Measurements from ENCODE around the gene GARIN5A. TPM values are rescaled to one million over a fixed set of nuclear protein-coding genes. Genes with fewer than 3 reads are reported as not detected.

The GARIN5A gene
- total and polyA plus RNA-seq, 8 donors, result 1.4 to 2.6 (median 2.1) TPM

- Histone ChIP-seq H3K27me3 (no peaks in the 10 kb centered on the region), H3K4me3 (no peak overlapping the region), H3K9me3 (no peaks in the 10 kb centered on the region), H3K36me3 (no peaks in the 10 kb centered on the region), H3K4me1 (no peaks in the 10 kb centered on the region), H3K27ac (no peak overlapping the region)
- FAIRE-seq (no peak), DNase-seq (peak in 2 of 6 donors; percentile 16 to 60), ATAC-seq (no peak)
- intact Hi-C loops (cut with DNase I), result no loop called here
- TF ChIP-seq CTCF (IDR thresholded peaks at IDR 0.05), result no peak
- 87 to 88% methylated on average over 11 of the region's 11 CpGs for WGBS, 2 donors
Observed at GRCh38 chr19:50509366-50509765, 32.7 kb upstream of the GARIN5A start.

- Histone ChIP-seq H3K9me3 (no peaks in the 10 kb centered on the region), H3K4me1 (no peaks in the 10 kb centered on the region), H3K27ac (no peak overlapping the region), H3K27me3 (no peaks in the 10 kb centered on the region), H3K36me3 (no peaks in the 10 kb centered on the region), H3K4me3 (no peak overlapping the region)
- intact Hi-C loops (cut with DNase I), result no loop called here
- FAIRE-seq (no peak), ATAC-seq (no peak), DNase-seq (peak in 2 of 6 donors; percentile 27 to 35)
- TF ChIP-seq CTCF (IDR thresholded peaks at IDR 0.05), result no peak
- WGBS, 2 donors, result 96% methylated on average over 3 of the region's 3 CpGs
Observed at GRCh38 chr19:50508843-50509190, 32.2 kb upstream of the GARIN5A start.

- Histone ChIP-seq H3K36me3 (no peaks in the 10 kb centered on the region), H3K9me3 (no peaks in the 10 kb centered on the region), H3K4me1 (no peaks in the 10 kb centered on the region), H3K27me3 (no peaks in the 10 kb centered on the region), H3K27ac (no peak overlapping the region), H3K4me3 (no peak overlapping the region)
- DNase-seq (peak in 1 of 6 donors; percentile 64), FAIRE-seq (no peak), ATAC-seq (no peak)
- WGBS, 2 donors, result 92 to 93% methylated on average over 8 of the region's 8 CpGs
- intact Hi-C loops (cut with DNase I), result no loop called here
- TF ChIP-seq CTCF (IDR thresholded peaks at IDR 0.05), result no peak
Observed at GRCh38 chr19:50507376-50507775, 30.7 kb upstream of the GARIN5A start.

- no peak for FAIRE-seq
- peak in 1 of 6 donors; percentile 30 for DNase-seq
Observed at GRCh38 chr19:50506700-50507099, 30.1 kb upstream of the GARIN5A start.

More at GRCh38 chr19:50506700-50507099, 30.1 kb upstream of the GARIN5A start:
- Histone ChIP-seq H3K27me3 (no peaks in the 10 kb centered on the region), H3K36me3 (no peaks in the 10 kb centered on the region), H3K9me3 (no peaks in the 10 kb centered on the region), H3K27ac (no peak overlapping the region), H3K4me3 (no peak overlapping the region), H3K4me1 (no peaks in the 10 kb centered on the region)
- no peak for ATAC-seq
- 91 to 94% methylated on average over 7 to 10 of the region's 10 CpGs for WGBS, 2 donors
- intact Hi-C loops (cut with DNase I), result no loop called here
- no peak for TF ChIP-seq CTCF (IDR thresholded peaks at IDR 0.05)

Data from pancreas (tissue), 10 donors.